HCT116 (cell line): ENCODE data around the gene FANCM. TPM values are rescaled to one million over a fixed set of nuclear protein-coding genes. Genes with fewer than 3 reads are reported as not detected.

ENCODE experiments used
- ATAC-seq: fragments of 200-7000 bp; cut with Tn5 transposase; 2 replicates; pipeline ENCODE4 v1.9.1; 2020; ENCODE audit warnings: mild to moderate bottlenecking, moderate library complexity
- BruUV-seq: library from RNA; stranded (reverse); fragments of 400-500 nt; replicated peaks from 2 replicates; lab custom pipeline; 2021; lab: Mats Ljungman, UMichigan
- CTCF ChIA-PET: fragments of 300-600 bp; sonication (Branson Sonifier 250); formaldehyde crosslinking; loops from one replicate; lab custom pipeline; 2021; ENCODE audit warnings: antibody characterized with exemption; lab: Charles Lee
- POLR2A ChIA-PET: fragments of 300-600, 350-600 bp; sonication (Branson Sonifier 250); formaldehyde crosslinking; loops from one replicate; lab custom pipeline; 2021; ENCODE audit warnings: antibody characterized with exemption; lab: Charles Lee
- RAD21 ChIA-PET, 2 experiments: fragments of 300-600 bp; sonication (Branson Sonifier 250); formaldehyde crosslinking; loops; one replicate each; lab custom pipeline; 2023; ENCODE audit warnings: low total read pairs in 2 of 2; ENCODE audit not compliant: uncharacterized antibody in 2 of 2, unreplicated experiment in 2 of 2, low non-redundant PET in 1 of 2; lab: Charles Lee
- DNase-seq: peaks from one replicate; pipeline ENCODE4 v3.0.0-alpha.2; 2010; ENCODE audit warnings: low read depth, low spot score
- H2AFZ ChIP-seq: fragments of 200-600 bp; shearing (Covaris generic), sonication (generic); 2 replicates; pipeline ENCODE4 v1.6.1; 2017; ENCODE audit warnings: low read depth, mixed run types, mixed read lengths, antibody characterized with exemption, low read length; ENCODE audit not compliant: poor library complexity, severe bottlenecking
- H3K27ac ChIP-seq: 2 replicates; pipeline ENCODE4 v1.5.1; 2012; ENCODE audit warnings: low read depth, low read length
- H3K27me3 ChIP-seq: fragments of 200-600 bp; sonication (generic); 2 replicates; pipeline ENCODE4 v1.6.1; 2016; ENCODE audit warnings: mixed run types, low read length, mixed read lengths; ENCODE audit not compliant: insufficient read depth
- H3K36me3 ChIP-seq, 2 experiments: fragments of 200-500 bp in 1 of 2; fragments of 200-600 bp in 1 of 2; sonication (Bioruptor generic) in 1 of 2; sonication (generic) in 1 of 2; 2 replicates each; pipeline versions ENCODE4 v1.5.1 to v1.6.1; 2014 to 2016; ENCODE audit warnings: low read length in 2 of 2, inconsistent platforms in 1 of 2, mixed read lengths in 1 of 2, mixed run types in 1 of 2; ENCODE audit not compliant: insufficient read depth in 2 of 2, control insufficient read depth in 1 of 2
- H3K4me1 ChIP-seq, 2 experiments: fragments of 200-600 bp in 1 of 2; sonication (generic) in 1 of 2; 2 replicates each; pipeline versions ENCODE4 v1.5.1 to v1.6.1; 2012 to 2017; ENCODE audit warnings: low read length in 2 of 2, inconsistent platforms in 1 of 2, mild to moderate bottlenecking in 1 of 2, mixed read lengths in 1 of 2, mixed run types in 1 of 2, moderate library complexity in 1 of 2; ENCODE audit not compliant: insufficient read depth in 2 of 2, control insufficient read depth in 1 of 2
- H3K4me2 ChIP-seq: fragments of 200-600 bp; sonication (generic); 2 replicates; pipeline ENCODE4 v1.6.1; 2017; ENCODE audit warnings: mixed run types, low read length, mixed read lengths
- H3K4me3 ChIP-seq, 2 experiments: fragments of 200-600 bp in 1 of 2; sonication (generic) in 1 of 2; replicated peaks in 1 of 2; 2 replicates each; pipeline ENCODE4 v1.5.1; 2011 to 2016; ENCODE audit warnings: low read length in 2 of 2, control low read depth in 1 of 2, low read depth in 1 of 2, mild to moderate bottlenecking in 1 of 2, mixed read lengths in 1 of 2, mixed run types in 1 of 2
- H3K79me2 ChIP-seq: fragments of 200-600 bp; sonication (generic); 2 replicates; pipeline ENCODE4 v1.6.1; 2017; ENCODE audit warnings: mild to moderate bottlenecking, mixed run types, low read length, moderate library complexity, mixed read lengths; ENCODE audit not compliant: insufficient read depth
- H3K9ac ChIP-seq: fragments of 200-600 bp; sonication (generic); 2 replicates; pipeline ENCODE4 v1.6.1; 2016; ENCODE audit warnings: low read length, mixed read lengths
- H3K9me2 ChIP-seq: fragments of 200-600 bp; sonication (generic), shearing (Covaris generic); 2 replicates; pipeline ENCODE4 v1.6.1; 2017; ENCODE audit warnings: mixed run types, mild to moderate bottlenecking, moderate library complexity; ENCODE audit not compliant: insufficient read depth
- H3K9me3 ChIP-seq, 2 experiments: fragments of 200-500 bp in 1 of 2; fragments of 200-600 bp in 1 of 2; sonication (Bioruptor generic) in 1 of 2; sonication (generic) in 1 of 2; 2 replicates each; pipeline ENCODE4 v1.6.1; 2014 to 2017; ENCODE audit warnings: low read length in 2 of 2, mixed read lengths in 2 of 2, inconsistent platforms in 1 of 2, low read depth in 1 of 2, mild to moderate bottlenecking in 1 of 2, mixed run types in 1 of 2, moderate library complexity in 1 of 2; ENCODE audit not compliant: control insufficient read depth in 1 of 2, insufficient read depth in 1 of 2
- H4K20me1 ChIP-seq: fragments of 200-600 bp; sonication (generic), shearing (Covaris generic); 2 replicates; pipeline ENCODE4 v1.6.1; 2017; ENCODE audit warnings: mixed run types, mild to moderate bottlenecking, moderate library complexity; ENCODE audit not compliant: insufficient read depth
- CBX3 ChIP-seq: IDR thresholded peaks from 2 replicates; pipeline ENCODE4 v1.6.1; 2012; ENCODE audit warnings: low read depth
- CEBPB ChIP-seq: IDR thresholded peaks from 2 replicates; pipeline ENCODE4 v1.6.1; 2012; ENCODE audit warnings: low read depth
- ELF1 ChIP-seq: IDR thresholded peaks from 2 replicates; pipeline ENCODE4 v1.6.1; 2012; ENCODE audit warnings: low read depth, borderline replicate concordance
- EZH2phosphoT487 ChIP-seq: fragments of 200-600 bp; IDR thresholded peaks from 2 replicates; pipeline ENCODE4 v1.6.1; 2018; ENCODE audit warnings: antibody characterized with exemption, borderline replicate concordance
- MAX ChIP-seq: IDR thresholded peaks from 2 replicates; pipeline ENCODE4 v1.6.1; 2012
- POLR2A ChIP-seq: IDR thresholded peaks from 2 replicates; pipeline ENCODE4 v1.7.0; 2011; ENCODE audit warnings: borderline replicate concordance; ENCODE audit not compliant: insufficient read depth, insufficient read length; ENCODE audit errors: extremely low read depth
- RAD21 ChIP-seq: IDR thresholded peaks from 2 replicates; pipeline ENCODE4 v1.6.1; 2012; ENCODE audit warnings: low read depth, mild to moderate bottlenecking
- REST ChIP-seq: IDR thresholded peaks from 2 replicates; pipeline ENCODE4 v1.6.1; 2012; ENCODE audit warnings: low read depth
- SIN3A ChIP-seq: IDR thresholded peaks from 2 replicates; pipeline ENCODE4 v1.6.1; 2012; ENCODE audit warnings: low read depth
- TCF7L2 ChIP-seq: IDR thresholded peaks from 2 replicates; pipeline ENCODE4 v1.7.0; 2011; ENCODE audit warnings: borderline replicate concordance, inconsistent platforms; ENCODE audit not compliant: insufficient read depth, insufficient read length; ENCODE audit errors: extremely low read depth
- ZBTB33 ChIP-seq: IDR thresholded peaks from 2 replicates; pipeline ENCODE4 v1.6.1; 2011; ENCODE audit warnings: mild to moderate bottlenecking, low read length, moderate library complexity; ENCODE audit not compliant: insufficient replicate concordance; ENCODE audit errors: extremely low read depth
- intact Hi-C: fragments of 100-400 bp; cut with micrococcal nuclease; formaldehyde crosslinking; loops from 2 replicates; pipeline ENCODE4 v1.10.0; 2022
- total RNA-seq: library from RNA; stranded (reverse); gene quantifications from one replicate; pipeline ENCODE4 v1.2.1, GENCODE V29; 2021; ENCODE audit not compliant: unreplicated experiment

The FANCM gene
- total RNA-seq, 1 experiment from 2014 or later, result 10.9 TPM

DNA sequence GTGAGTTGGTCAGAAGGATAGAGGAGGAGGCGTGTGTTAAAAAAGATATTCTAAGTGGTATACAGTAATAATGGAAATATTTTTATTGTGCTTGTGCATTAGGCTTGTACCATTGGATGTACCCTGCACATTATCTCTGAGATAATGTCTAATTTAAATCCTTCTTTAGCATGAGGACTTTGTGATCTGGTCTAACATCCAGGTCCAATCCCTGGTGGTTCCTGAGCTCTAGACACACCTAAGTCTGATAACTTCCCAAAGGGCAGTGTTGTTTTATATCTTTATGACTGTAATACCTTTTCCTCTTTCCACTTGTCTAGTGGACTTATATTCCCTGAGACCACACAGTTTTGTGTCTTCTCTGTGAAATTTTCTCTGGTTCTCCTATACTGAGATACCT lies 31.2 kb upstream of the FANCM start:
- Histone ChIP-seq H3K4me1 (no peaks in the 10 kb centered on the region), H2AFZ (no peak overlapping the region), H3K9me3 (no peaks in the 10 kb centered on the region), H3K9ac (no peak overlapping the region), H3K79me2 (peaks cover 72% of the 10 kb centered on the region), H3K27me3 (no peaks in the 10 kb centered on the region), H3K27ac (no peak overlapping the region), H4K20me1 (peaks cover 20% of the 10 kb centered on the region; the same call in 1 of the 2 replicates), H3K4me2 (no peak overlapping the region), H3K36me3 (peaks cover 49 to 55% of the 10 kb centered on the region in 2 experiments), H3K4me3 (no peak overlapping the region), H3K9me2 (no peaks in the 10 kb centered on the region)
- TF ChIP-seq MAX, result no peak
- no peak for TF ChIP-seq TCF7L2
- no peak for TF ChIP-seq CBX3
- TF ChIP-seq RAD21, result no peak
- no peak for TF ChIP-seq EZH2phosphoT487
- TF ChIP-seq SIN3A, result no peak
- TF ChIP-seq CEBPB, result no peak
- no peak for TF ChIP-seq REST
- TF ChIP-seq ELF1, result no peak
- no peak for TF ChIP-seq ZBTB33
- TF ChIP-seq POLR2A, result no peak
- DNase-seq (no peak), ATAC-seq (no peak)
- ChIA-PET RAD21 (no interaction called here), POLR2A (no interaction called here), CTCF (no interaction called here)
- no TSS peak for BruUV-seq
- intact Hi-C loops, result no loop called here
